GM23338 (cell line): ENCODE measurements around the gene DPY19L1. TPM values are rescaled to one million over a fixed set of nuclear protein-coding genes. Genes with fewer than 3 reads are reported as not detected.
"Not testable (repeated sequence)": the region's sequence is repeated elsewhere in the genome, so short reads cannot be mapped to it uniquely, and the experiment has no call there.

Source experiments
- ATAC-seq: fragments of 200-7000 bp; cut with Tn5 transposase; 3 replicates; pipeline ENCODE4 v1.9.1; 2020
- DNase-seq: peaks from one replicate; pipeline ENCODE4 v3.0.0-alpha.2; 2015; ENCODE audit warnings: low spot score
- H2AFZ ChIP-seq: fragments of 200-600 bp; sonication (generic); 2 replicates; pipeline ENCODE4 v1.8.0; 2016; ENCODE audit warnings: antibody characterized with exemption, mild to moderate bottlenecking, moderate library complexity
- H3F3A ChIP-seq: fragments of 200-600 bp; sonication (generic); replicated peaks from 2 replicates; pipeline ENCODE4 v1.8.0; 2017; ENCODE audit warnings: antibody characterized with exemption, mixed run types, low read depth
- H3K27ac ChIP-seq: fragments of 200-600 bp; sonication (generic); 2 replicates; pipeline ENCODE4 v1.6.1; 2016; ENCODE audit warnings: low read depth
- H3K27me3 ChIP-seq: fragments of 200-600 bp; sonication (generic); 2 replicates; pipeline ENCODE4 v1.8.0; 2016; ENCODE audit warnings: mild to moderate bottlenecking, mixed run types, moderate library complexity; ENCODE audit not compliant: insufficient read depth
- H3K36me3 ChIP-seq: fragments of 200-600 bp; sonication (generic); 2 replicates; pipeline ENCODE4 v1.8.0; 2016; ENCODE audit warnings: mild to moderate bottlenecking; ENCODE audit not compliant: insufficient read depth
- H3K4me1 ChIP-seq: fragments of 200-600 bp; sonication (generic); 2 replicates; pipeline ENCODE4 v1.8.0; 2016; ENCODE audit warnings: mild to moderate bottlenecking, moderate library complexity; ENCODE audit not compliant: insufficient read depth
- H3K4me2 ChIP-seq: fragments of 200-600 bp; sonication (generic); 2 replicates; pipeline ENCODE4 v1.7.1; 2017; ENCODE audit warnings: mixed run types
- H3K4me3 ChIP-seq: fragments of 200-600 bp; sonication (generic); 2 replicates; pipeline ENCODE4 v1.6.1; 2016; ENCODE audit warnings: mixed run types
- H3K79me2 ChIP-seq: fragments of 200-600 bp; sonication (generic); replicated peaks from 2 replicates; pipeline ENCODE4 v1.8.0; 2017; ENCODE audit warnings: mild to moderate bottlenecking; ENCODE audit not compliant: insufficient read depth
- H3K9me2 ChIP-seq: fragments of 200-600 bp; sonication (generic); 2 replicates; pipeline ENCODE4 v1.8.0; 2017; ENCODE audit not compliant: insufficient read depth
- H4K20me1 ChIP-seq: fragments of 200-600 bp; sonication (generic); replicated peaks from 2 replicates; pipeline ENCODE4 v1.8.0; 2017; ENCODE audit warnings: mild to moderate bottlenecking; ENCODE audit not compliant: insufficient read depth
- H3K27ac Mint-ChIP-seq: 2 replicates; pipeline ENCODE4 v1.8.0; 2020; ENCODE audit warnings: inconsistent platforms, mild to moderate bottlenecking, moderate library complexity, mixed read lengths
- H3K27me3 Mint-ChIP-seq: 3 replicates; pipeline ENCODE4 v1.8.0; 2022; ENCODE audit warnings: low read depth, mild to moderate bottlenecking, moderate library complexity, mixed read lengths, inconsistent platforms; ENCODE audit not compliant: insufficient read depth, poor library complexity
- H3K36me3 Mint-ChIP-seq: 3 replicates; pipeline ENCODE4 v1.8.0; 2021; ENCODE audit warnings: low read depth, mild to moderate bottlenecking, inconsistent platforms, moderate library complexity, mixed read lengths
- H3K4me1 Mint-ChIP-seq: 3 replicates; pipeline ENCODE4 v1.8.0; 2020; ENCODE audit warnings: mild to moderate bottlenecking, inconsistent platforms, mixed read lengths
- H3K4me3 Mint-ChIP-seq: 3 replicates; pipeline ENCODE4 v1.8.0; 2021; ENCODE audit warnings: moderate library complexity, mild to moderate bottlenecking, inconsistent platforms, mixed read lengths
- H3K9me3 Mint-ChIP-seq: 3 replicates; pipeline ENCODE4 v1.8.0; 2020; ENCODE audit warnings: moderate library complexity, mild to moderate bottlenecking, inconsistent platforms, mixed read lengths
- EZH2phosphoT487 ChIP-seq: fragments of 200-600 bp; sonication (generic); IDR thresholded peaks from one replicate; pipeline ENCODE4 v1.8.1; 2018; ENCODE audit warnings: antibody characterized with exemption; ENCODE audit not compliant: unreplicated experiment
- polyA plus RNA-seq: library from polyadenylated mRNA; unstranded; fragments of >200 nt; fragmentation: Nextera tagmentation; extraction: Ambion mirVana; gene quantifications from 2 replicates; pipeline ENCODE4 v1.2.1, GENCODE V29; 2016
- total RNA-seq: library from RNA; depleted of rRNA; stranded (reverse); fragments of >200 nt; shearing (Covaris generic); gene quantifications from 2 replicates; pipeline ENCODE4 v1.2.3, GENCODE V29; 2014
- TF ChIP-seq, protein P1 (sequence below): fragments of 250-450 bp; sonication (Bioruptor Pico); IDR thresholded peaks from 2 replicates; pipeline ENCODE4 v1.5.0; 2020; ENCODE audit warnings: mild to moderate bottlenecking, moderate library complexity
- TF ChIP-seq, protein P2 (sequence below): IDR thresholded peaks from one replicate; pipeline ENCODE4 v1.6.1; 2018; ENCODE audit warnings: antibody characterized with exemption; ENCODE audit not compliant: unreplicated experiment

Gene DPY19L1
- total and polyA plus RNA-seq, 2 experiments from 2014 or later = 4.4 to 20.2 TPM

DNA sequence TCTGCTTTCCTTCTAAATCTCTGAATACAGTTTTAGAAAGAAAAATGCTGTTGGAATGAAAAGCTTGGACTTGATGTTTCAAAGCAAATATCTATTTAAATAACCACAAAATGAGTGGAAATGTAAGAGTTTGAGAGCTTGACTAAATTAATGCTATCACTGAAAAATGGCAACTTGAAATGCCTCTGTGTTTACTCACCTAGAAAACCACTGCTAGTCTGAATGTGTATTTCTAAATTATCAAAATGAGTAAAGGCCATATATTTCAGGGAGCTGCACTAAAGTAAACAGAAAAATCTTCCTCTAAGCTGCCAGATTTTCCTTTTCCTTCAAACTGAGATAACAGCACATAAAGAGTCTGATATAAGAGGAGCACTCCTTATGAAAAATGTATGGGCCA is 87.9 kb downstream of the DPY19L1 start (continued):
- TF ChIP-seq, protein P1, sequence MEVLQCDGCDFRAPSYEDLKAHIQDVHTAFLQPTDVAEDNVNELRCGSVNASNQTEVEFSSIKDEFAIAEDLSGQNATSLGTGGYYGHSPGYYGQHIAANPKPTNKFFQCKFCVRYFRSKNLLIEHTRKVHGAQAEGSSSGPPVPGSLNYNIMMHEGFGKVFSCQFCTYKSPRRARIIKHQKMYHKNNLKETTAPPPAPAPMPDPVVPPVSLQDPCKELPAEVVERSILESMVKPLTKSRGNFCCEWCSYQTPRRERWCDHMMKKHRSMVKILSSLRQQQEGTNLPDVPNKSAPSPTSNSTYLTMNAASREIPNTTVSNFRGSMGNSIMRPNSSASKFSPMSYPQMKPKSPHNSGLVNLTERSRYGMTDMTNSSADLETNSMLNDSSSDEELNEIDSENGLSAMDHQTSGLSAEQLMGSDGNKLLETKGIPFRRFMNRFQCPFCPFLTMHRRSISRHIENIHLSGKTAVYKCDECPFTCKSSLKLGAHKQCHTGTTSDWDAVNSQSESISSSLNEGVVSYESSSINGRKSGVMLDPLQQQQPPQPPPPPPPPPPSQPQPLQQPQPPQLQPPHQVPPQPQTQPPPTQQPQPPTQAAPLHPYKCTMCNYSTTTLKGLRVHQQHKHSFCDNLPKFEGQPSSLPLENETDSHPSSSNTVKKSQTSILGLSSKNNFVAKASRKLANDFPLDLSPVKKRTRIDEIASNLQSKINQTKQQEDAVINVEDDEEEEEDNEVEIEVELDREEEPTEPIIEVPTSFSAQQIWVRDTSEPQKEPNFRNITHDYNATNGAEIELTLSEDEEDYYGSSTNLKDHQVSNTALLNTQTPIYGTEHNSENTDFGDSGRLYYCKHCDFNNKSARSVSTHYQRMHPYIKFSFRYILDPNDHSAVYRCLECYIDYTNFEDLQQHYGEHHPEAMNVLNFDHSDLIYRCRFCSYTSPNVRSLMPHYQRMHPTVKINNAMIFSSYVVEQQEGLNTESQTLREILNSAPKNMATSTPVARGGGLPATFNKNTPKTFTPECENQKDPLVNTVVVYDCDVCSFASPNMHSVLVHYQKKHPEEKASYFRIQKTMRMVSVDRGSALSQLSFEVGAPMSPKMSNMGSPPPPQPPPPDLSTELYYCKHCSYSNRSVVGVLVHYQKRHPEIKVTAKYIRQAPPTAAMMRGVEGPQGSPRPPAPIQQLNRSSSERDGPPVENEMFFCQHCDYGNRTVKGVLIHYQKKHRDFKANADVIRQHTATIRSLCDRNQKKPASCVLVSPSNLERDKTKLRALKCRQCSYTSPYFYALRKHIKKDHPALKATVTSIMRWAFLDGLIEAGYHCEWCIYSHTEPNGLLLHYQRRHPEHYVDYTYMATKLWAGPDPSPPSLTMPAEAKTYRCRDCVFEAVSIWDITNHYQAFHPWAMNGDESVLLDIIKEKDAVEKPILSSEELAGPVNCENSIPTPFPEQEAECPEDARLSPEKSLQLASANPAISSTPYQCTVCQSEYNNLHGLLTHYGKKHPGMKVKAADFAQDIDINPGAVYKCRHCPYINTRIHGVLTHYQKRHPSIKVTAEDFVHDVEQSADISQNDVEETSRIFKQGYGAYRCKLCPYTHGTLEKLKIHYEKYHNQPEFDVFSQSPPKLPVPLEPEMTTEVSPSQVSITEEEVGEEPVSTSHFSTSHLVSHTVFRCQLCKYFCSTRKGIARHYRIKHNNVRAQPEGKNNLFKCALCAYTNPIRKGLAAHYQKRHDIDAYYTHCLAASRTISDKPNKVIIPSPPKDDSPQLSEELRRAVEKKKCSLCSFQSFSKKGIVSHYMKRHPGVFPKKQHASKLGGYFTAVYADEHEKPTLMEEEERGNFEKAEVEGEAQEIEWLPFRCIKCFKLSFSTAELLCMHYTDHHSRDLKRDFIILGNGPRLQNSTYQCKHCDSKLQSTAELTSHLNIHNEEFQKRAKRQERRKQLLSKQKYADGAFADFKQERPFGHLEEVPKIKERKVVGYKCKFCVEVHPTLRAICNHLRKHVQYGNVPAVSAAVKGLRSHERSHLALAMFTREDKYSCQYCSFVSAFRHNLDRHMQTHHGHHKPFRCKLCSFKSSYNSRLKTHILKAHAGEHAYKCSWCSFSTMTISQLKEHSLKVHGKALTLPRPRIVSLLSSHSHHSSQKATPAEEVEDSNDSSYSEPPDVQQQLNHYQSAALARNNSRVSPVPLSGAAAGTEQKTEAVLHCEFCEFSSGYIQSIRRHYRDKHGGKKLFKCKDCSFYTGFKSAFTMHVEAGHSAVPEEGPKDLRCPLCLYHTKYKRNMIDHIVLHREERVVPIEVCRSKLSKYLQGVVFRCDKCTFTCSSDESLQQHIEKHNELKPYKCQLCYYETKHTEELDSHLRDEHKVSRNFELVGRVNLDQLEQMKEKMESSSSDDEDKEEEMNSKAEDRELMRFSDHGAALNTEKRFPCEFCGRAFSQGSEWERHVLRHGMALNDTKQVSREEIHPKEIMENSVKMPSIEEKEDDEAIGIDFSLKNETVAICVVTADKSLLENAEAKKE (CRISPR knock-in tag) = no peak
- TF ChIP-seq EZH2phosphoT487 = no peak
- TF ChIP-seq, protein P2, sequence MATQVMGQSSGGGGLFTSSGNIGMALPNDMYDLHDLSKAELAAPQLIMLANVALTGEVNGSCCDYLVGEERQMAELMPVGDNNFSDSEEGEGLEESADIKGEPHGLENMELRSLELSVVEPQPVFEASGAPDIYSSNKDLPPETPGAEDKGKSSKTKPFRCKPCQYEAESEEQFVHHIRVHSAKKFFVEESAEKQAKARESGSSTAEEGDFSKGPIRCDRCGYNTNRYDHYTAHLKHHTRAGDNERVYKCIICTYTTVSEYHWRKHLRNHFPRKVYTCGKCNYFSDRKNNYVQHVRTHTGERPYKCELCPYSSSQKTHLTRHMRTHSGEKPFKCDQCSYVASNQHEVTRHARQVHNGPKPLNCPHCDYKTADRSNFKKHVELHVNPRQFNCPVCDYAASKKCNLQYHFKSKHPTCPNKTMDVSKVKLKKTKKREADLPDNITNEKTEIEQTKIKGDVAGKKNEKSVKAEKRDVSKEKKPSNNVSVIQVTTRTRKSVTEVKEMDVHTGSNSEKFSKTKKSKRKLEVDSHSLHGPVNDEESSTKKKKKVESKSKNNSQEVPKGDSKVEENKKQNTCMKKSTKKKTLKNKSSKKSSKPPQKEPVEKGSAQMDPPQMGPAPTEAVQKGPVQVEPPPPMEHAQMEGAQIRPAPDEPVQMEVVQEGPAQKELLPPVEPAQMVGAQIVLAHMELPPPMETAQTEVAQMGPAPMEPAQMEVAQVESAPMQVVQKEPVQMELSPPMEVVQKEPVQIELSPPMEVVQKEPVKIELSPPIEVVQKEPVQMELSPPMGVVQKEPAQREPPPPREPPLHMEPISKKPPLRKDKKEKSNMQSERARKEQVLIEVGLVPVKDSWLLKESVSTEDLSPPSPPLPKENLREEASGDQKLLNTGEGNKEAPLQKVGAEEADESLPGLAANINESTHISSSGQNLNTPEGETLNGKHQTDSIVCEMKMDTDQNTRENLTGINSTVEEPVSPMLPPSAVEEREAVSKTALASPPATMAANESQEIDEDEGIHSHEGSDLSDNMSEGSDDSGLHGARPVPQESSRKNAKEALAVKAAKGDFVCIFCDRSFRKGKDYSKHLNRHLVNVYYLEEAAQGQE = no peak

DNA sequence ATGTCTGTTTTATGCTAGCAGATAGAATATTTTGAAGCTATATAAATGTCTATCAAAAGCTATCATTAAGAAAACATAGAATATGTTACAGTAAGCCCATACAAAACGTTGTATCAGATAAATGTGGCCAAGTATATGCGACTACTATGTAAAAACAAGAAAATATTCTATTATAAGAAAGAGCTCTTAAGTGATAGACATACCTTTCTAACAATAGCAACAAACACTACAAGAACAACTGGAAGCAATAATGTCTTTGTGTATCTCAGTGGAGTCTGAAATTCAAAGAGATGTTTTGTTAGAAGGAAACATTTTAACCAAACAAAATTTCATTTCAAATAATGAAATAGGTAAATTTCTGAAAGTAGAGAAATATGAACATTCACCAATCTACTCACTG is 89.9 kb downstream of the DPY19L1 start:
- H3K9me3 Mint-ChIP-seq, H3K4me2 ChIP-seq, DNase-seq, H3K4me3 ChIP-seq, H3K9me2 ChIP-seq, H3K36me3 Mint-ChIP-seq, H3K27me3 ChIP-seq, H3K79me2 ChIP-seq, H3K27ac Mint-ChIP-seq, H3K27me3 Mint-ChIP-seq, H3K4me3 Mint-ChIP-seq, H3K27ac ChIP-seq, H2AFZ ChIP-seq, H3F3A ChIP-seq, ATAC-seq, H3K36me3 ChIP-seq, H4K20me1 ChIP-seq: not testable (repeated sequence)
- H3K4me1 Mint-ChIP-seq = peaks cover 31% of the 10 kb centered on the region
- H3K4me1 ChIP-seq = peaks cover 26% of the 10 kb centered on the region
